ENCODE data around the gene ILRUN.
"Not testable (repeated sequence)": the region's sequence is repeated elsewhere in the genome, so short reads cannot be mapped to it uniquely, and the experiment has no call there.

- not testable (repeated sequence) for TF ChIP-seq POLR2A (IDR thresholded peaks at IDR 0.05; ENCODE audit: low read depth, low read length); POLR2AphosphoS5 (IDR thresholded peaks at IDR 0.05; ENCODE audit: low read depth, low read length); TAF1 (IDR thresholded peaks at IDR 0.05; ENCODE audit: borderline replicate concordance, low read depth, low read length)
Measured at GRCh38 chr6:34650232-34650631, 46.3 kb downstream of the ILRUN start.

Measured in GM12892 (cell line).